ENCODE results near the gene APIP.

DNA sequence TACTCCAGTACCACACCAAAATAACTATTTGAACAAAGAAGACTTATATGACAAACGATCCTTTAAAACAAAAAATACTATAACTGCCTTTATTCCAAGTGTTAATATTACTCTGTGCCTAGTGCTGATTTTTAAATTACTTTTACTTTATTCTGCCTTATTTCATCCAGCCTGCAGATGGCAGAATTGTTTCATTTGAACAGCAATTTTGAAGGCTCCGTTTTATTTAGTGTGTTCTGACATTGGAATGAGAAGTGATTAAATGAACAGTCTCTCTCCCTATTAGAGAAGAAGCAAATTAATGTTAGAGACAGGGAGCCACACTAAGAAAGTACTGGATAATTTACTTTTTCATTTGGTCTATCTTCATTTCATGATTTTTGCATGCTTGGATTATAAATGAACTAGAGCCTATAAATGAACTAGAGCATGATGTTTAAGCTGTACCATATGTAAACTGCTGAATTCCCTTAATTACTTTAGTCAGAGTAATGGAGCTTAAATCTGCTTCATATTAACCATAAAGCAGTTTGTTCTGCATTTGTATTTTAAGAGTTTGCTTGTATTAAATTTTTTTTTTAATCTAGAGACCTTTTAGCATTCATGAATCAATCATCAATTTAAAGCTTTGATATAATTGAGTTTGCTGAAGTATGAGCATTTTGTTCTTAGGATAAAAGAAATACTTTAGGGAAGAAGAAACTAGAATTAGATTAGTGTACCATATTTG lies 10.1 kb upstream of the APIP start:
- TF ChIP-seq, protein P1, sequence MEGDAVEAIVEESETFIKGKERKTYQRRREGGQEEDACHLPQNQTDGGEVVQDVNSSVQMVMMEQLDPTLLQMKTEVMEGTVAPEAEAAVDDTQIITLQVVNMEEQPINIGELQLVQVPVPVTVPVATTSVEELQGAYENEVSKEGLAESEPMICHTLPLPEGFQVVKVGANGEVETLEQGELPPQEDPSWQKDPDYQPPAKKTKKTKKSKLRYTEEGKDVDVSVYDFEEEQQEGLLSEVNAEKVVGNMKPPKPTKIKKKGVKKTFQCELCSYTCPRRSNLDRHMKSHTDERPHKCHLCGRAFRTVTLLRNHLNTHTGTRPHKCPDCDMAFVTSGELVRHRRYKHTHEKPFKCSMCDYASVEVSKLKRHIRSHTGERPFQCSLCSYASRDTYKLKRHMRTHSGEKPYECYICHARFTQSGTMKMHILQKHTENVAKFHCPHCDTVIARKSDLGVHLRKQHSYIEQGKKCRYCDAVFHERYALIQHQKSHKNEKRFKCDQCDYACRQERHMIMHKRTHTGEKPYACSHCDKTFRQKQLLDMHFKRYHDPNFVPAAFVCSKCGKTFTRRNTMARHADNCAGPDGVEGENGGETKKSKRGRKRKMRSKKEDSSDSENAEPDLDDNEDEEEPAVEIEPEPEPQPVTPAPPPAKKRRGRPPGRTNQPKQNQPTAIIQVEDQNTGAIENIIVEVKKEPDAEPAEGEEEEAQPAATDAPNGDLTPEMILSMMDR (IDR thresholded peaks at IDR 0.05), result peak in 1 of 3 donors; percentile 58
- no peak for TF ChIP-seq POLR2A (IDR thresholded peaks at IDR 0.05)

Data from lower leg skin (tissue), 3 donors.